WTC11 (cell line): ENCODE measurements around the gene MCRS1.

ENCODE experiments used
- CREB1 ChIP-seq: sonication (generic); formaldehyde crosslinking; IDR thresholded peaks from 2 replicates; pipeline ENCODE4 v1.8.0; 2023; ENCODE audit warnings: mild to moderate bottlenecking, missing genetic modification reagents
- CTCF ChIP-seq: fragments of 200-600 bp; IDR thresholded peaks from 2 replicates; pipeline ENCODE4 v1.8.0; 2022; ENCODE audit warnings: antibody characterized with exemption
- E2F1 ChIP-seq: sonication (generic); formaldehyde crosslinking; IDR thresholded peaks from 2 replicates; pipeline ENCODE4 v1.8.0; 2022; ENCODE audit warnings: mild to moderate bottlenecking, missing genetic modification reagents
- GABPB1 ChIP-seq: sonication (generic); formaldehyde crosslinking; IDR thresholded peaks from 2 replicates; pipeline ENCODE4 v1.8.1; 2023; ENCODE audit warnings: mild to moderate bottlenecking, missing genetic modification reagents
- JUN ChIP-seq: sonication (generic); formaldehyde crosslinking; IDR thresholded peaks from 2 replicates; pipeline ENCODE4 v1.8.0; 2023; ENCODE audit warnings: mild to moderate bottlenecking, missing genetic modification reagents
- NR2C2 ChIP-seq: sonication (generic); formaldehyde crosslinking; IDR thresholded peaks from 2 replicates; pipeline ENCODE4 v1.8.0; 2022; ENCODE audit warnings: mild to moderate bottlenecking, missing genetic modification reagents
- NR3C1 ChIP-seq: sonication (generic); formaldehyde crosslinking; conservative IDR thresholded peaks from 2 replicates; pipeline ENCODE4 v1.8.1; 2023; ENCODE audit warnings: low read depth, mild to moderate bottlenecking, missing genetic modification reagents
- PREB ChIP-seq: sonication (generic); formaldehyde crosslinking; IDR thresholded peaks from 2 replicates; pipeline ENCODE4 v1.8.1; 2022; ENCODE audit warnings: mild to moderate bottlenecking, missing genetic modification reagents, moderate library complexity, borderline replicate concordance
- SP1 ChIP-seq: sonication (generic); formaldehyde crosslinking; conservative IDR thresholded peaks from 2 replicates; pipeline ENCODE4 v1.8.1; 2022; ENCODE audit warnings: missing genetic modification reagents
- TEAD4 ChIP-seq: sonication (generic); formaldehyde crosslinking; IDR thresholded peaks from 2 replicates; pipeline ENCODE4 v1.8.0; 2022; ENCODE audit warnings: mild to moderate bottlenecking, missing genetic modification reagents
- USF1 ChIP-seq: sonication (generic); formaldehyde crosslinking; IDR thresholded peaks from 2 replicates; pipeline ENCODE4 v1.8.0; 2022; ENCODE audit warnings: mild to moderate bottlenecking, missing genetic modification reagents
- ZNF121 ChIP-seq: sonication (generic); formaldehyde crosslinking; IDR thresholded peaks from 2 replicates; pipeline ENCODE4 v1.8.0; 2023; ENCODE audit warnings: missing genetic modification reagents
- ZNF512 ChIP-seq: sonication (generic); formaldehyde crosslinking; IDR thresholded peaks from 2 replicates; pipeline ENCODE4 v1.8.1; 2022; ENCODE audit warnings: missing genetic modification reagents, borderline replicate concordance

- TF ChIP-seq SP1 (no peak), CTCF (no peak), NR3C1 (CRISPR knock-in tag) (no peak), ZNF121 (CRISPR knock-in tag) (no peak), JUN (no peak), GABPB1 (CRISPR knock-in tag) (no peak), CREB1 (CRISPR knock-in tag) (no peak), NR2C2 (CRISPR knock-in tag) (no peak), USF1 (CRISPR knock-in tag) (no peak), PREB (CRISPR knock-in tag) (no peak), ZNF512 (CRISPR knock-in tag) (no peak), TEAD4 (CRISPR knock-in tag) (no peak), E2F1 (CRISPR knock-in tag) (no peak)
Measured at GRCh38 chr12:49603721-49604120, 35.8 kb upstream of the MCRS1 start.
